Keratinocyte (primary cell): ENCODE measurements around the gene HNRNPH1. TPM values are rescaled to one million over a fixed set of nuclear protein-coding genes. Genes with fewer than 3 reads are reported as not detected.

Experiments
- DNase-seq: peaks from one replicate; pipeline ENCODE4 v3.0.0-alpha.2; 2011; ENCODE audit warnings: low read depth, missing footprints, low spot score
- FAIRE-seq: peaks from 2 replicates; lab custom pipeline; 2011; peaks lifted over from hg19 to GRCh38; lab: Jason Lieb, UNC
- H2AFZ ChIP-seq: 2 replicates; pipeline ENCODE4 v1.6.0; 2012; ENCODE audit warnings: low read length, control low read depth, inconsistent platforms; ENCODE audit not compliant: control insufficient read depth
- H3K27ac ChIP-seq: 2 replicates; pipeline ENCODE4 v1.5.1; 2011; ENCODE audit warnings: low read length; ENCODE audit not compliant: control insufficient read depth, insufficient read depth
- H3K27me3 ChIP-seq: 3 replicates; pipeline ENCODE4 v1.6.0; 2011; ENCODE audit warnings: low read length; ENCODE audit not compliant: control insufficient read depth, insufficient read depth; ENCODE audit errors: extremely low read depth
- H3K36me3 ChIP-seq, 2 experiments: 2 replicates in 1 of 2; 3 replicates in 1 of 2; pipeline ENCODE4 v1.5.1; 2011; ENCODE audit warnings: low read length in 2 of 2, mild to moderate bottlenecking in 1 of 2; ENCODE audit not compliant: control insufficient read depth in 2 of 2, insufficient read depth in 2 of 2; ENCODE audit errors: extremely low read depth in 1 of 2
- H3K4me1 ChIP-seq: 3 replicates; pipeline ENCODE4 v1.5.1; 2011; ENCODE audit warnings: low read length; ENCODE audit not compliant: control insufficient read depth, insufficient read depth; ENCODE audit errors: extremely low read depth
- H3K4me2 ChIP-seq: 3 replicates; pipeline ENCODE4 v1.6.0; 2011; ENCODE audit warnings: low read depth, low read length; ENCODE audit not compliant: control insufficient read depth, insufficient read depth; ENCODE audit errors: extremely low read depth
- H3K4me3 ChIP-seq, 3 experiments: fragments of 200-600 bp in 1 of 3; sonication (generic) in 1 of 3; 2 replicates in 2 of 3; 3 replicates in 1 of 3; pipeline ENCODE4 v1.5.1; 2011 to 2016; ENCODE audit warnings: low read length in 3 of 3, mild to moderate bottlenecking in 3 of 3, control low read depth in 2 of 3, inconsistent platforms in 1 of 3, low read depth in 1 of 3, mixed read lengths in 1 of 3, mixed run types in 1 of 3, moderate library complexity in 1 of 3; ENCODE audit not compliant: control insufficient read depth in 2 of 3, insufficient read depth in 2 of 3; ENCODE audit errors: extremely low read depth in 1 of 3
- H3K79me2 ChIP-seq: 2 replicates; pipeline ENCODE4 v1.6.0; 2012; ENCODE audit warnings: low read length; ENCODE audit not compliant: control insufficient read depth, insufficient read depth
- H3K9ac ChIP-seq: 3 replicates; pipeline ENCODE4 v1.6.0; 2011; ENCODE audit warnings: low read length; ENCODE audit not compliant: control insufficient read depth, insufficient read depth; ENCODE audit errors: extremely low read depth
- H3K9me1 ChIP-seq: 3 replicates; pipeline ENCODE4 v1.6.0; 2011; ENCODE audit warnings: low read length; ENCODE audit not compliant: control insufficient read depth, insufficient read depth; ENCODE audit errors: extremely low read depth
- H3K9me3 ChIP-seq: 2 replicates; pipeline ENCODE4 v1.5.1; 2012; ENCODE audit warnings: low read depth, low read length; ENCODE audit not compliant: control insufficient read depth
- H4K20me1 ChIP-seq: 3 replicates; pipeline ENCODE4 v1.6.0; 2011; ENCODE audit warnings: low read length; ENCODE audit not compliant: control insufficient read depth, insufficient read depth; ENCODE audit errors: extremely low read depth
- CTCF ChIP-seq, 3 experiments: IDR thresholded peaks in 1 of 3; conservative IDR thresholded peaks in 1 of 3; optimal IDR thresholded peaks in 1 of 3; 2 replicates in 2 of 3; 3 replicates in 1 of 3; pipeline versions ENCODE3 to v1.5.1; 2011; ENCODE audit warnings: low read length in 3 of 3, mild to moderate bottlenecking in 3 of 3, moderate library complexity in 2 of 3, control low read depth in 1 of 3, inconsistent platforms in 1 of 3; ENCODE audit not compliant: insufficient read depth in 2 of 3; ENCODE audit errors: extremely low read depth in 1 of 3
- EZH2 ChIP-seq: IDR thresholded peaks from one replicate; pipeline ENCODE4 v1.6.1; 2012; ENCODE audit warnings: inconsistent platforms, mild to moderate bottlenecking, low read length, moderate library complexity
- dilution Hi-C: fragments of 300-500 bp; cut with MboI; formaldehyde crosslinking; loops from one replicate; pipeline ENCODE4 v1.7.0; 2020; ENCODE audit warnings: low sequenced_read_pairs; ENCODE audit not compliant: extremely low pct_ligation_motif_present
- polyA plus RNA-seq, 5 experiments: library from polyadenylated mRNA; depleted of rRNA in 3 of 5; stranded (reverse) in 3 of 5; stranded (forward) in 1 of 5; unstranded in 1 of 5; fragments of >200 nt; gene quantifications; 1 replicate in 1 of 5; 2 replicates in 3 of 5; 3 replicates in 1 of 5; pipeline versions ENCODE4 v1.2.1 to v1.2.3, GENCODE V29; 2011 to 2012; ENCODE audit warnings: missing spikeins in 2 of 5, low read depth in 1 of 5, low replicate concordance in 1 of 5

HNRNPH1 gene
- polyA plus RNA-seq, 1 donor (not counting 4 experiments of a cell fraction or from before 2014, with no cell fraction given) = 431 TPM

- no peak for TF ChIP-seq EZH2
- no peak for TF ChIP-seq CTCF (optimal IDR thresholded peaks at IDR 0.05 in 1 of 3, IDR thresholded peaks at IDR 0.05 in 1 of 3, conservative IDR thresholded peaks at IDR 0.05 in 1 of 3; ENCODE audit: extremely low read depth in 1 of 3, insufficient read depth in 2 of 3, low read length in 3 of 3)
- FAIRE-seq (no peak), DNase-seq (no peak)
These were observed 20.2 kb downstream of the HNRNPH1 start for GRCh38 chr5:179603308-179603707.

GRCh38 chr5:179601871-179602625 is 21.4 kb downstream of the HNRNPH1 start:
- no peak overlapping the region for H3K4me3 ChIP-seq
- dilution Hi-C loops = no loop called here
- H3K9me3 ChIP-seq = no peaks in the 10 kb centered on the region
- no peak overlapping the region for H3K4me2 ChIP-seq
- H3K9ac ChIP-seq = no peak overlapping the region
- no peak overlapping the region for H3K27ac ChIP-seq
- FAIRE-seq = no peak
- DNase-seq = no peak
- H3K9me1 ChIP-seq = no peaks in the 10 kb centered on the region
- no peaks in the 10 kb centered on the region for H4K20me1 ChIP-seq
- no peak overlapping the region for H2AFZ ChIP-seq
- no peak for TF ChIP-seq EZH2
- no peak for TF ChIP-seq CTCF (optimal IDR thresholded peaks at IDR 0.05 in 1 of 3, IDR thresholded peaks at IDR 0.05 in 1 of 3, conservative IDR thresholded peaks at IDR 0.05 in 1 of 3; ENCODE audit: extremely low read depth in 1 of 3, insufficient read depth in 2 of 3, low read length in 3 of 3)
- no peaks in the 10 kb centered on the region for H3K27me3 ChIP-seq
- H3K79me2 ChIP-seq = no peaks in the 10 kb centered on the region
- no peaks in the 10 kb centered on the region for H3K4me1 ChIP-seq
- H3K36me3 ChIP-seq = peaks cover 24 to 39% of the 10 kb centered on the region in 2 experiments

More at GRCh38 chr5:179603308-179603707, 20.2 kb downstream of the HNRNPH1 start:
- no peak overlapping the region for H3K27ac ChIP-seq
- H3K79me2 ChIP-seq = no peaks in the 10 kb centered on the region
- H3K4me2 ChIP-seq = no peak overlapping the region
- H3K27me3 ChIP-seq = no peaks in the 10 kb centered on the region
- H2AFZ ChIP-seq = no peak overlapping the region
- no peak overlapping the region for H3K9ac ChIP-seq
- H3K36me3 ChIP-seq = peaks cover 24 to 34% of the 10 kb centered on the region in 2 experiments
- dilution Hi-C loops = no loop called here
- no peaks in the 10 kb centered on the region for H3K4me1 ChIP-seq
- H4K20me1 ChIP-seq = peaks cover 6% of the 10 kb centered on the region
- H3K9me3 ChIP-seq = no peaks in the 10 kb centered on the region
- H3K9me1 ChIP-seq = no peaks in the 10 kb centered on the region
- H3K4me3 ChIP-seq = no peak overlapping the region
